H9 (cell line): Measurements from ENCODE around the gene CD84. TPM values are rescaled to one million over a fixed set of nuclear protein-coding genes. Genes with fewer than 3 reads are reported as not detected.
"Not testable (repeated sequence)": the region's sequence is repeated elsewhere in the genome, so short reads cannot be mapped to it uniquely, and the experiment has no call there.

ENCODE experiments used
- DNase-seq: peaks from one replicate; pipeline ENCODE4 v3.0.0-alpha.2; 2017
- H2AFZ ChIP-seq: one replicate; pipeline ENCODE4 v1.6.1; 2013; ENCODE audit warnings: mild to moderate bottlenecking, low read length, control low read depth, moderate library complexity
- H2AK5ac ChIP-seq: 2 replicates; pipeline ENCODE4 v1.6.1; 2013; ENCODE audit warnings: low read length, control low read depth, mixed read lengths; ENCODE audit not compliant: insufficient read length
- H2BK120ac ChIP-seq: one replicate; pipeline ENCODE4 v1.6.1; 2013; ENCODE audit warnings: low read depth, mild to moderate bottlenecking, low read length, control low read depth, inconsistent platforms; ENCODE audit not compliant: poor library complexity, severe bottlenecking
- H2BK12ac ChIP-seq: 2 replicates; pipeline ENCODE4 v1.6.1; 2013; ENCODE audit warnings: low read length, control low read depth, mixed read lengths, low read depth; ENCODE audit not compliant: insufficient read length
- H2BK15ac ChIP-seq: 2 replicates; pipeline ENCODE4 v1.6.1; 2013; ENCODE audit warnings: low read depth, low read length, control low read depth
- H2BK20ac ChIP-seq: one replicate; pipeline ENCODE4 v1.6.1; 2013; ENCODE audit warnings: low read depth, mild to moderate bottlenecking, low read length, control low read depth, inconsistent platforms; ENCODE audit not compliant: poor library complexity, severe bottlenecking
- H2BK5ac ChIP-seq: 2 replicates; pipeline ENCODE4 v1.6.1; 2013; ENCODE audit warnings: low read length, control low read depth, mixed read lengths; ENCODE audit not compliant: insufficient read length
- H3K14ac ChIP-seq: 2 replicates; pipeline ENCODE4 v1.6.1; 2013; ENCODE audit warnings: low read length, control low read depth; ENCODE audit not compliant: insufficient read depth
- H3K18ac ChIP-seq: 2 replicates; pipeline ENCODE4 v1.6.1; 2013; ENCODE audit warnings: low read depth, mild to moderate bottlenecking, mixed read lengths, low read length, control low read depth; ENCODE audit not compliant: insufficient read length
- H3K23ac ChIP-seq: 2 replicates; pipeline ENCODE4 v1.6.1; 2013; ENCODE audit warnings: low read length, control low read depth, mixed read lengths, low read depth; ENCODE audit not compliant: insufficient read length
- H3K23me2 ChIP-seq: 2 replicates; pipeline ENCODE4 v1.6.1; 2013; ENCODE audit warnings: low read depth, mild to moderate bottlenecking, mixed read lengths, low read length, control low read depth; ENCODE audit not compliant: insufficient read length, poor library complexity, severe bottlenecking
- H3K27ac ChIP-seq: 2 replicates; pipeline ENCODE4 v1.5.1; 2013; ENCODE audit warnings: low read length, control low read depth, mixed read lengths, low read depth; ENCODE audit not compliant: insufficient read length
- H3K27me3 ChIP-seq: 2 replicates; pipeline ENCODE4 v1.6.1; 2013; ENCODE audit warnings: low read length, control low read depth, inconsistent platforms; ENCODE audit not compliant: insufficient read depth
- H3K4ac ChIP-seq: 2 replicates; pipeline ENCODE4 v1.6.1; 2013; ENCODE audit warnings: low read depth, mild to moderate bottlenecking, control low read depth, inconsistent platforms, low read length, moderate library complexity
- H3K4me1 ChIP-seq: 2 replicates; pipeline ENCODE4 v1.6.1; 2013; ENCODE audit warnings: low read length, control low read depth, inconsistent platforms; ENCODE audit not compliant: insufficient read depth
- H3K4me2 ChIP-seq: 2 replicates; pipeline ENCODE4 v1.6.1; 2013; ENCODE audit warnings: low read length, control low read depth, mixed read lengths; ENCODE audit not compliant: insufficient read length, insufficient read depth
- H3K56ac ChIP-seq: 2 replicates; pipeline ENCODE4 v1.6.1; 2013; ENCODE audit warnings: low read depth, mild to moderate bottlenecking, mixed read lengths, low read length, control low read depth; ENCODE audit not compliant: insufficient read length
- H3K79me1 ChIP-seq: 2 replicates; pipeline ENCODE4 v1.6.1; 2013; ENCODE audit warnings: low read depth, mild to moderate bottlenecking, moderate library complexity, low read length, control low read depth, inconsistent platforms; ENCODE audit not compliant: insufficient read depth, poor library complexity, severe bottlenecking
- H3K79me2 ChIP-seq: 2 replicates; pipeline ENCODE4 v1.6.1; 2013; ENCODE audit warnings: low read length, control low read depth, inconsistent platforms; ENCODE audit not compliant: insufficient read depth
- H3K9ac ChIP-seq: 2 replicates; pipeline ENCODE4 v1.6.1; 2013; ENCODE audit warnings: low read length, control low read depth, mixed read lengths; ENCODE audit not compliant: insufficient read length; ENCODE audit errors: extremely low read depth
- H3K9me3 ChIP-seq: one replicate; pipeline ENCODE4 v1.6.1; 2013; ENCODE audit warnings: low read depth, low read length, inconsistent platforms; ENCODE audit not compliant: control insufficient read depth
- H3T11ph ChIP-seq: one replicate; pipeline ENCODE4 v1.6.1; 2013; ENCODE audit warnings: mild to moderate bottlenecking, low read length, control low read depth, inconsistent platforms
- H4K20me1 ChIP-seq: one replicate; pipeline ENCODE4 v1.6.1; 2013; ENCODE audit not compliant: control insufficient read depth, insufficient read length, insufficient read depth
- H4K5ac ChIP-seq: 2 replicates; pipeline ENCODE4 v1.6.1; 2013; ENCODE audit warnings: low read depth, mild to moderate bottlenecking, mixed read lengths, low read length, control low read depth; ENCODE audit not compliant: insufficient read length
- H4K8ac ChIP-seq: replicated peaks from 2 replicates; pipeline ENCODE4 v1.6.1; 2013; ENCODE audit warnings: low read length, control low read depth, mixed read lengths, low read depth; ENCODE audit not compliant: insufficient read length
- H4K91ac ChIP-seq: 2 replicates; pipeline ENCODE4 v1.6.1; 2013; ENCODE audit warnings: low read depth, mild to moderate bottlenecking, moderate library complexity, mixed read lengths, low read length, control low read depth; ENCODE audit not compliant: insufficient read length
- H3K27ac Mint-ChIP-seq, 3 experiments: 2 replicates in 2 of 3; 3 replicates in 1 of 3; pipeline ENCODE4 v1.8.0; 2020 to 2021; ENCODE audit warnings: mixed read lengths in 3 of 3, mild to moderate bottlenecking in 1 of 3, moderate library complexity in 1 of 3
- H3K27me3 Mint-ChIP-seq: 2 replicates; pipeline ENCODE4 v1.8.0; 2021; ENCODE audit warnings: low read depth, mild to moderate bottlenecking, moderate library complexity, mixed read lengths
- H3K36me3 Mint-ChIP-seq, 3 experiments: 2 replicates in 2 of 3; 3 replicates in 1 of 3; pipeline ENCODE4 v1.8.0; 2020 to 2021; ENCODE audit warnings: low read depth in 3 of 3, mixed read lengths in 3 of 3; ENCODE audit not compliant: insufficient read depth in 1 of 3
- H3K4me1 Mint-ChIP-seq, 2 experiments: 2 replicates each; pipeline ENCODE4 v1.8.0; 2020; ENCODE audit warnings: mixed read lengths in 2 of 2
- H3K4me3 Mint-ChIP-seq, 2 experiments: 2 replicates in 1 of 2; 3 replicates in 1 of 2; pipeline ENCODE4 v1.8.0; 2020 to 2021; ENCODE audit warnings: mild to moderate bottlenecking in 2 of 2, mixed read lengths in 2 of 2, moderate library complexity in 1 of 2
- H3K9me3 Mint-ChIP-seq, 2 experiments: 2 replicates in 1 of 2; 3 replicates in 1 of 2; pipeline ENCODE4 v1.8.0; 2020; ENCODE audit warnings: mild to moderate bottlenecking in 2 of 2, mixed read lengths in 2 of 2, moderate library complexity in 1 of 2
- WGBS: extraction: QIAGEN DNeasy Blood & Tissue Kit; methylation state at CpG from one replicate; pipeline ENCODE4 v1.1.7; 2013; ENCODE audit warnings: missing lambda C conversion rate, low lambda C conversion rate, mixed read lengths; ENCODE audit not compliant: insufficient read length; ENCODE audit errors: extremely low coverage; 5-methylcytosine and 5-hydroxymethylcytosine counted together
- total RNA-seq: library from RNA; stranded (reverse); gene quantifications from 2 replicates; pipeline ENCODE4 v1.2.1, GENCODE V29; 2021

Gene CD84
- total RNA-seq, 1 experiment from 2014 or later: not detected

GRCh38 chr1:160562745-160563144 is 16.6 kb downstream of the CD84 start:
- not testable (repeated sequence) for H4K91ac ChIP-seq, H3K18ac ChIP-seq, H3K14ac ChIP-seq, H2AFZ ChIP-seq, H2BK120ac ChIP-seq, H3T11ph ChIP-seq, H3K9me3 ChIP-seq, H4K20me1 ChIP-seq, H3K4me1 Mint-ChIP-seq, H3K79me2 ChIP-seq, H3K9ac ChIP-seq, DNase-seq, H3K4me2 ChIP-seq, H3K27ac ChIP-seq, H2BK12ac ChIP-seq, H3K23ac ChIP-seq, H3K27me3 ChIP-seq, H3K23me2 ChIP-seq, H3K79me1 ChIP-seq, H3K4ac ChIP-seq, H2BK5ac ChIP-seq, H3K56ac ChIP-seq, H2BK15ac ChIP-seq, H2AK5ac ChIP-seq, H4K8ac ChIP-seq, H3K4me1 ChIP-seq, H3K4me3 Mint-ChIP-seq, H2BK20ac ChIP-seq, H3K27me3 Mint-ChIP-seq, H3K27ac Mint-ChIP-seq, H4K5ac ChIP-seq
- peaks cover 0 to 15% (median 4%) of the 10 kb centered on the region in 3 experiments; a peak in 4 of 7 replicates for H3K36me3 Mint-ChIP-seq
- peaks cover 9 to 14% of the 10 kb centered on the region in 2 experiments for H3K9me3 Mint-ChIP-seq
- WGBS: no CpG with 5 or more reads among the region's 2 CpGs
